HG03139 (cell line): ENCODE measurements around the gene SLC6A3.

Source experiments
- ATAC-seq: cut with Tn5 transposase; IDR thresholded peaks from one replicate; pipeline ENCODE4 v1.9.1; 2021; ENCODE audit not compliant: unreplicated experiment

SLC6A3 gene

GRCh38 chr5:1409381-1410110 lies 35.7 kb downstream of the SLC6A3 start:
- ATAC-seq = no peak

DNA sequence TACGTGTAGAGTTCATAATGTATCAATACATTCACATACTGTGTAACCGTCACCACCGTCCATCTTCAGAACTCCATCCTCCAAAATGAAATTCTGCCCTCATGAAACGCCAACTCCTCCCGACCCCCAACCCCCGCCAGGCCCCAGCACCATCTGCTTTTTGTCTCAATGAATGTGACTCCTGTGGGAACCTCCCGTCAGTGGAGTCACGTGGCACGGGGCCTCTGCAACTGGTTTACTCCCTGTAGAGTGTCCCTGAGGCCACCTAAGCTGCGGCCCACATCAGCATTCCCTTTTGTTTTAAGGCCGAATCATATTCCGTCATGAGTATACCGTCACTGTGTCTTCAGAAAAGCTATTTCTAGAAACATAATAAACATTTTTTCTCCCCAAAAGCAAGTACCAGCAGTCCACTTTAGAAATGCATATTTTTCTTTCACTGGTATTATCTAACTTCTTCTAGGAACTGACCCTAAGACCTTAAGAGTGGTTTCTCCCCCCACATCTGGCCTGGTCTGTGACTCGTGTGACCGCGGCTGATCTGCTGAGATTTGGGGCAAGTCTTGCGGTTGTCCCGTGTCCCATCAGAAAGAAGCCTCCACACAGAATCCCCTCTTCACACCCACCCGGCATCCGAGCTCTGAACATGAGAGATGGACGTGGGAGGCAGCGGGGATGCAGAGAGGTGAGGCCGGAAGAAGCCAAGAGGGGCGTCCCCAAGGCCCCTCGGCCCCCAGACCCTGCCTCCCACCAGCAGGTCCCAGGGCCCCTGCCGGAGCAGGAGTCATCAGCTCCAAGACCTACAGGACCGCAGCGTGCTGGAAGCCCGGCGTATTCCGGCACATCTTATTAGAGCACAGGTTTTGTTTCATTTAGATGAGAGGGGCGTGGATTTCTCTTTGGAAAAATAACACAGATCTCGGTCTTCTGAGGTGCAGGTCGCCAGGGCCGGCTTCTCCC lies 38.3 kb downstream of the SLC6A3 start:
- ATAC-seq = no peak

DNA sequence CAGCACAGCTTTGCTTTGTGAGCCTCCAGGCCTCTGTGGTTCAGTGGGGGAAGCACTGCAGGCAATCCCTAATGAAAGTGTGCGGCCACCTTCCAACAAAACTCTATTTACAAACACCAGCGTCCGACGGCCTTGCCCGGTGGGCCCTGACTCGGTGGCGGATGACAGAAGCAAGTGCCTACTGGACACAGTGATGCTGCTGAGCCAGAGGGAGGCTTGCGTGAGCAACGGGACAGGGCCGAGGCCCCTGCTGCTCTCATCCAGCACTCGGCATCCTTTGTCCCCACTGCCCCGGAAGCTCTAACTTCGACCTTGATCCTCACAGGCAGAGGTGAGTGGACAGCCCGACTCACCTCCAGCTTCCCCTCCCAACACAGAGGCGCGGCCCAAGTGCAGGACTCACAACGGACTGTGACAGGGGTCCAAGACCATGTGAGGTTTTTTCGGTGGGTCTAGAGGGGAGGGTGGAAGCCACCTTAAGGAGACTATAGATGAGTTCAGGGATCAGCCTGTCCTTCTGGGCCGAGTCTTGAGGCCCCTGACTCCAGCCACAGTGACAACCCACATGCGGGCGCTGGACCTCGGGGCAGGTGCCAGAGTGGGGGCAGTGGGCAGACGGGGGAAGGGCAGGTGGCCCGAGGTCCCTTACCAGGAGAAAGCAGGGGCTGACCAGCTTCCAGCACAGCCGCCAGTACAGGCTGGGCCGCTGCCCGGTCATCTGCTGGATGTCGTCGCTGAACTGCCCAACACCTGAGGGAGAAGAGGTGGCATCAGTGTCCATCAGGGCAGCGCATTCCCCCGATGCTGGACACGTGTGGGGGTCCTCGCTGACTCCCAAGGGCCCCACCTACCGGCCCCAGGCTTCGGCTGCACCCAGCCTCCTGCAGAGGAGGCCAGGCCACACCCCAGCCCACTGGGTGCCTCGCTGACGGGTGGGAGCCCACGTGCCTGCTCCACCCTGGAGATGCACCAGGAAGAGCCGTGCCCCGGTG lies 39.4 kb downstream of the SLC6A3 start:
- ATAC-seq = no peak

DNA sequence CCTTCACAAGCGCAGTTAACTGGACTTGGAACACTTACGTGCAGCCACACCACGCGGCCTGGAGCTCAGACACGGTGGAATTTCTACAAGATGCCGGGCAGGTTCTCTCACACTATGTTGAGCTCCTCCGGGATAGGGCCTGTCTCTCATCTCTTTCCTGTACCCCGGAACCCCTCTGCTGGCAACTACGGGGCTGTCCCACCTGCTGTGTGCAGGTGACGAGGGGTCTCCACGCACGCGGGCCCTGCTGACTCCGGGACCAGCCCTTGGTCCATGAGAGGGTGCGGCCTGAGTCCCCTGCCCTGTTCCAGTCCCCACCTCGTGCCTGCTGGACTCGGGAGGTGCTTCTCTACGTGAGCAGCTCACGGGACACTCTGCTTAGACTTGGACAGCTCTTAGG lies 40.1 kb downstream of the SLC6A3 start:
- no peak for ATAC-seq

DNA sequence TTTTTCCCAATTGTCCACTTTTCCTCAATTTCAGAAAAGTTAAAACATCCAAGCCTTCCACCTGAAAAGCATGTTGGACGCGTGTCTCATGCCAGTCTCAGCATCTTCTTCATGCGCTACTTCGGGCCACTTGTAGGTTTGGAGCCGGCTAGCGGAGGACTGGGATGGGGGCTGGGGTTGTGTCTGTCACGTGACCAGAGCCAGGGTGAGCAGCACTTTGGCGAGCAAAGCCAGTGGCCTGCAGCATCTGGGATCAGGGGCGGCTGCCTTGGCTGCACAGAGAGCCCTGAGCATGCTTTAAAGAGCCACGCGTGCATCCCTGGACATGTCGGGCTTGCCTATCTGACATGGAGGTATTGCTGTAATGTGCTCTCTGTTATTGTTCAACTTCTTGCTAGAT lies 41.2 kb downstream of the SLC6A3 start:
- ATAC-seq = no peak

DNA sequence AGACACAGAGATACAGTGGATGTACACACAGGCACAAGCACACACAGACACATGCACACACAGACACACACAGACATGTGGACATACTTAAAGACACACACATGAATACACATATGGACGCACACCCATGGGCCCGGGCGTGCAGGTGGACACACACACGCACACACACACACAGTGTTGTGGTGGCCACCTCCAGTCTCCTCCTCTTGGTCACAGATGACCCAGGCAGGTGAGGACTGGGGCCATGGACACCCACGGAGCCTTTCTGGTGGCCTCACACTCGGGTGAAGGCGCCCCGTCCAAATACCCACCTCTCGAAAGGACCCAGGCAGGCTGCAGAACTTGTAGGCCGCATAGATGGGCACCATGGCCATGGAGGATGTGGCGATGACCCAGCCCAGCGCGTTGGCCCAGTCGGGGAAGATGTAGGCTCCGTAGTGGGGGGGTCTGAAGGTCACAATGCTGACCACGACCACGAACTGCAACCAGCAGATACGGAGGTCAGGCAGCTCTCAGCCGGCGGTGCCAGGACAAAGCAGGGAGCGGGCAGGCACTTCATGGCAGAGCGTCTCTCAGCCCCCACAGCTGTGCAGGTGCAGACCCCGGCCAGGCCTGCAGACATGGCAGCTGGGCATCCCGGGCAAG lies 42.5 kb downstream of the SLC6A3 start:
- ATAC-seq = no peak

DNA sequence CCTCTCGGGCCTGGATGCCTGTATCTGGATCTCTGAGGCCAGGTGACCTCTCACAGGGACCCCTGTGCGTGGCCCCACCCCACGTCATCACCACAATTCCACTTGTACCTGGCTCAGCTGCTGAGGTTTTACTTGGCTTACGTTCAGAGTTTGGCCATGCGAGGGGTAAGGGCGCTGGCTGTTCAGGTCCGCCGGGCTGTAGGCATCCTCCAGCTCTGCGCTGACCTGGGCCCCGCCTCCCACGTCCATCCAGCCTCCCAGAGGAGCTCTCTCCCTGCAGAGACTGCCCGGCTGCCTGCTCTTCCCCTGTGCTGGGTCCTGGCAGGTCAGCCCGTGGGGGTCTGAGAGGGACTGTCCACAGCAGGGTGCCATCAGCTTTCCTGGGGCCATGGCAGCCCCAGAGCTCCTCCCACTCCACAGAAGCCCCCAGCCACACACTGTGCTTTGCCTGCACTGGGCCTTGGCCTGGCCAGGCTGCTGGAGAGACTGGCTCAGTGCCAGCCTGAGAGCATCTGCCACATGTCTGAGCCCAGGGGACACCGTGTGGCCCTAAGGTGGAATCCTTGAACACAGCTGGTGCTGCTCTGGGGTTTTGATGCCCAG lies 43.6 kb downstream of the SLC6A3 start:
- no peak for ATAC-seq

DNA sequence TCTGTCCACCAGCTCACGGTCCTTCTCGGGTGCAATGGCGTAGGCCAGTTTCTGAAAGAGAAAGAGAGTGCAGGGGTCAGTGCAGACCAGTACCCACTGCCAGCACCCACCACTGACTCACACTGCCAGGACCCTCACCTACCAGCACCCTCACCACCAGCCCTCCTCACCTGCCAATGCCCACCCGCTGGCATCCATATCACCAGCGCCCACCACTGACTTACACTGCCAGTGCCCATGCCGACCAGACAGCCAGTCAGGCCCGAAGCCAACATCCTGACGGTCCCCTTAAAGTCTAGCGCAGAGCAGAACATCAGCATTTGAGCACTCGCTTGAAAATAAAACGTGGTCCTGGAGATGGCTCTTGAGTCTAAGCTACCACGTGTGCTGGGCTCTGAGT lies 44.3 kb downstream of the SLC6A3 start:
- no peak for ATAC-seq

- no peak for ATAC-seq
Measured at GRCh38 chr5:1400211-1400855, 44.9 kb downstream of the SLC6A3 start.

DNA sequence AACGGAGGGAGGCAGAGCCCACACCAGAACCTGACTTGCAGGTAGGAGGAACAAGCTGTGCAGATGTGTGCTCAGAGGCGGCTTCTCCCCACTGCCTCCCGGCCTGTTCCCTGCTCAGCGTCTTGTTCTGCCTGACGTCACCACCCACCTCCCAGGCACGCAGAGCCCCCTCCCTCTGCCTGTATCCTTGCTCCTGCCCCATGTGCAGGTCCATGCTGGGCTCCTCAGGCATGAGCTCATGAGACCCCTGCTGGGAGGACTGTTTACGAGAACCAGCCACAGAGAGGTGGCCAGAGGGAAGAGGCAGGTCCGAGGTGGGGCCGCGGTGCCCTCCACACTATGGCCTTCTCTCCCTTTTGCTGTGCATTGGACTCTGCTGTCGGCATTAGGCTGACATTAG lies 45.5 kb downstream of the SLC6A3 start:
- ATAC-seq = no peak

GRCh38 chr5:1396293-1396816 lies 48.9 kb downstream of the SLC6A3 start:
- no peak for ATAC-seq

DNA sequence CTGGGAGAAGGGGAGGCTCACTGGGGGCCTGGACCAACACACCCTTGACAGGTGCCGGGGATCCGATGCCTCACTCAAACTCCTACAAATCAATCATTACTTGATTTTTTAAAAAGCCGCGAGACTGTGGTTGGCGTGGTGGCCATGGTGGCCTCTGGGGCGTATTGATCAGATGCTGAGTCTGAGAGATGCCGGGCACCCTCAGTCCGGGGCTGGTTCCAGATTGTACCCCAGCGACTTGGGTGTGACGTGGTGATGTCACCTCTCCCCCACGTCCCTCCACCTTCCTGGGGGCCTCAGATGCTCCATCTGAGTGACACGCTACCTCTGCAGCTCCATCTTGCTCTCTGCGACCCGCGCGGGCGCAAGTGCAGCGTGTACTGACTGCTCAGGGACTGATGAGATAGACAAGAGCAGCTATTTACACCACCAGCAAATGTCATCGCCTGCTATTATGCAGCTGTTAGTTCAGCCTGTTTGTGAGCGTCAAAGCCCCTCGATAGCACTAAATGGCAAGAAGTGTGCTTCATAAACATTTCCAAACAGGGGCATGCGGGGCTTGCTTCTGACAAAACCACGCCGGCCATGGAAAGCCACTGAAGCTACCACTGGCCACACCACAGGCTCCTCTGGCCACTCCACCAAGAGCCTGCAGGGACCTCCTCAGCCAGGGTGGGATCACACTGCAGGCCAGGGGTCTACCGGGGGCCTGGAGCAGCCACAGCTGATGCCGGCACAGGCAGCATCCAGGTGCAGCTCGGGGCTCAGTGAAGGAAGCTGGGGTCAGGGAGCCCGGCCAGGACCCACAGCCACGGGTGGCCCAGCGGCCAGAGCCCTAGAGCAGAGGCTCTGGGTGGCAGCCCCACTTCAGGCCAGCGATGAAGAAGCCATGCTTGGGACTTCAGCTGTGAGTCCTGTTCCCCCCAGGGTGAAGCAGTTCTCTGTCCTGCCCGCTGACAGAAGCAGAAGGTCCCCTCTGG lies 50.1 kb downstream of the SLC6A3 start:
- ATAC-seq = no peak

DNA sequence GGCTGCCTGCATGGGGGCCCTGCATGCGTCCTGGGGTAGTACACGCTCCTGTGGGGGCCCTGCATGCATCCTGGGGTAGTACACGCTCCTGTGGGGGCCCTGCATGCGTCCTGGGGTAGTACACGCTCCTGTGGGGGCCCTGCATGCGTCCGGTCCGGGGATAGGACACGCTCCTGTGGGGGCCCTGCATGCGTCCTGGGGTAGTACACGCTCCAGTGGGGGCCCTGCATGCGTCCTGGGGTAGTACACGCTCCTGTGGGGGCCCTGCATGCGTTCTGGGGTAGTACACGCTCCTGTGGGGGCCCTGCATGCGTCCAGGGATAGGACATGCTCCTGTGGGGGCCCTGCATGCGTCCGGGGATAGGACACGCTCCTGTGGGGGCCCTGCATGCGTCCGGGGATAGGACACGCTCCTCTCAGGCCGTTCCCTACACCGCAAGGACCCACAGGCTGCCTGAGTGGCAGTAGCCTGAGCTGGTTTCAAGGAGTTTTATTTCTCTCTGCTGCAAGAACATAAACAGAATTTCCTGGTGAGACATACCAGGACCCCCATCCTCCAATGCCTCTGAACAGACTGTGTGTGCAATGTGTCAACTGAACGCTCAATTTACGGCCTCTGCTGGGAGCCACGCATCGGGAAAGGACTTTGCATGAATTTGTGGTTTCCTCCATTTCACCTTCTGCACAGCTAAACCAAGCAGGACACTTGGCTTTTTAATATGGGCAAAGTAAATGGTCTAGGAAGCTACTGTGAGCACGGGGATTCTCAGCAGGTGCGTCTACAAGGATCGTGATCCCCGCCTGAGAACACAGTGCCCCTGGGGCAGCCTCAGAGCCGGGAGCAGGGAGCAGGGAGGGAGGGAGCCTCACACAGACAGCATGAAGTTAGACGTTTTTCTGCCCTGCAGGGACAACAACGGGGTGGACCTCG lies 51.4 kb downstream of the SLC6A3 start:
- ATAC-seq = no peak

DNA sequence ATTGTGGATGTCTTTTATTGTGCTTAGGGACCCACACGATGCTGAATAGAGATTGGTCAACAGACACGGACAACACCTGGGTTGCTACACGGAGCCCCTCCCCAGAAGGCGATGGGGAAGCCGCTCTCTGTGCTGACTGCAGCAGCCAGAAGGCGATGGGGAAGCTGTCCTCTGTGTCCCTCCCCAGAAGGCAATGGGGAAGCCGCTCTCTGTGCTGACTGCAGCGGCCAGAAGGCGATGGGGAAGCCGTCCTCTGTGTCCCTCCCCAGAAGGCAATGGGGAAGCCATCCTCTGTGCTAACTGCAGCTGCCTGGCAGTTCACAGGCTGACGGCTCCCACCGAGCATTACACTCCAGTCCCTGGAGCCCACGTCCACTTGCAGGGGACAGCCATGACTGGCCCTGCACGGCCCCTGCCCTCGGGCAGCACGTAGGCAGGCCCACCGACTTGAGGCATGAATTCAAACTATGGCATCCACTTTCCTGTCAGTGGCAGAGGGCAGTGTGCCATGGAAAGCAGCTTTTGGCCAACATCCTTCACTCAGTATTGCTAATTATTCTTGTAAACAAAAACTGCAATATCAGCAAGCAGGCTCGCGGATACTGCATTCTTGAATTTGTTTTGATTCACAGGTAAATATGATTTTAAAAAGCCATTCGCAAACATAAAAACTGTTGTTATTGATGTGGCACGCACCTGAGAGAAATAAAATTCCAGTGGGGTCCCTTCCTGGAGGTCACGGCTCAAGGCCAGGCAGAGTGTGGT lies 52.3 kb downstream of the SLC6A3 start:
- no peak for ATAC-seq

GRCh38 chr5:1392261-1392660 lies 53.0 kb downstream of the SLC6A3 start:
- ATAC-seq = no peak

GRCh38 chr5:1391691-1392090 lies 53.5 kb downstream of the SLC6A3 start:
- no peak for ATAC-seq
